GM23338 (cell line): ENCODE measurements around the gene ABCF1.

Experiments used
- CREB1 ChIP-seq: fragments of 250-450 bp; sonication (Bioruptor Pico); IDR thresholded peaks from 2 replicates; pipeline ENCODE4 v1.5.0; 2020; ENCODE audit warnings: low read depth, mild to moderate bottlenecking, moderate library complexity
- EZH2 ChIP-seq: fragments of 200-600 bp; sonication (generic); IDR thresholded peaks from one replicate; pipeline ENCODE4 v1.8.0; 2017; ENCODE audit warnings: antibody characterized with exemption, mild to moderate bottlenecking, low read depth; ENCODE audit not compliant: unreplicated experiment
- EZH2phosphoT487 ChIP-seq: fragments of 200-600 bp; sonication (generic); IDR thresholded peaks from one replicate; pipeline ENCODE4 v1.8.1; 2018; ENCODE audit warnings: antibody characterized with exemption; ENCODE audit not compliant: unreplicated experiment
- POLR2AphosphoS5 ChIP-seq: IDR thresholded peaks from 2 replicates; pipeline ENCODE4 v1.6.1; 2016; ENCODE audit warnings: antibody characterized with exemption, low read depth
- STAT1 ChIP-seq: IDR thresholded peaks from one replicate; pipeline ENCODE4 v1.6.1; 2016; ENCODE audit warnings: antibody characterized with exemption; ENCODE audit not compliant: unreplicated experiment
- TF ChIP-seq, protein P1 (sequence below), 2 experiments: fragments of 200-600 bp in 1 of 2; sonication (generic) in 1 of 2; conservative IDR thresholded peaks; 2 replicates each; pipeline versions ENCODE4 v1.5.1 to v1.6.1; 2016 to 2017; ENCODE audit warnings: antibody characterized with exemption in 2 of 2, low read depth in 2 of 2, mild to moderate bottlenecking in 2 of 2, moderate library complexity in 1 of 2
- TF ChIP-seq, protein P2 (sequence below): IDR thresholded peaks from one replicate; pipeline ENCODE4 v1.6.1; 2018; ENCODE audit warnings: antibody characterized with exemption; ENCODE audit not compliant: unreplicated experiment
- TF ChIP-seq, protein P3 (sequence below): IDR thresholded peaks from 2 replicates; pipeline ENCODE4 v1.6.1; 2016; ENCODE audit warnings: antibody characterized with exemption
- TF ChIP-seq, protein P4 (sequence below): fragments of 250-450 bp; sonication (Bioruptor Pico); IDR thresholded peaks from 2 replicates; pipeline ENCODE4 v1.5.0; 2020; ENCODE audit warnings: mild to moderate bottlenecking, moderate library complexity

DNA sequence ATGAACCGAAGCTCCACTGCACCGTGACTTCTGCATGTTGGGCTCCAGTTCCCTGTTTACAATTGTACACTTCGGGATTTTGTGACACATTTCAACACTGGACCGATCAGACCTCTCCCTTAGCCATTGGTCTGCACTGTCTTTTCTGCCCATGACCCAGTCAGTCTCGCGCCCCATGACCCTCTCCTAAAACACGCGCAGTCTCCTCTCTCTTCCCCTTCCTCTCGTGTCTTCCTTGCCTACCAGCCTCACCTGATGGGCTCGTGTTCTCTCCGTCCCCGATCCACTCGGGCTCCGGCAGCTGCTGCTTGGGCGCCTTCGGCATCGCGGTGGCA is 535 bp upstream of the ABCF1 start:
- TF ChIP-seq POLR2AphosphoS5: no peak
- TF ChIP-seq, protein P1, sequence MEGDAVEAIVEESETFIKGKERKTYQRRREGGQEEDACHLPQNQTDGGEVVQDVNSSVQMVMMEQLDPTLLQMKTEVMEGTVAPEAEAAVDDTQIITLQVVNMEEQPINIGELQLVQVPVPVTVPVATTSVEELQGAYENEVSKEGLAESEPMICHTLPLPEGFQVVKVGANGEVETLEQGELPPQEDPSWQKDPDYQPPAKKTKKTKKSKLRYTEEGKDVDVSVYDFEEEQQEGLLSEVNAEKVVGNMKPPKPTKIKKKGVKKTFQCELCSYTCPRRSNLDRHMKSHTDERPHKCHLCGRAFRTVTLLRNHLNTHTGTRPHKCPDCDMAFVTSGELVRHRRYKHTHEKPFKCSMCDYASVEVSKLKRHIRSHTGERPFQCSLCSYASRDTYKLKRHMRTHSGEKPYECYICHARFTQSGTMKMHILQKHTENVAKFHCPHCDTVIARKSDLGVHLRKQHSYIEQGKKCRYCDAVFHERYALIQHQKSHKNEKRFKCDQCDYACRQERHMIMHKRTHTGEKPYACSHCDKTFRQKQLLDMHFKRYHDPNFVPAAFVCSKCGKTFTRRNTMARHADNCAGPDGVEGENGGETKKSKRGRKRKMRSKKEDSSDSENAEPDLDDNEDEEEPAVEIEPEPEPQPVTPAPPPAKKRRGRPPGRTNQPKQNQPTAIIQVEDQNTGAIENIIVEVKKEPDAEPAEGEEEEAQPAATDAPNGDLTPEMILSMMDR (conservative IDR thresholded peaks at IDR 0.05; ENCODE audit: low read depth in 2 of 2): no peak
- TF ChIP-seq, protein P2, sequence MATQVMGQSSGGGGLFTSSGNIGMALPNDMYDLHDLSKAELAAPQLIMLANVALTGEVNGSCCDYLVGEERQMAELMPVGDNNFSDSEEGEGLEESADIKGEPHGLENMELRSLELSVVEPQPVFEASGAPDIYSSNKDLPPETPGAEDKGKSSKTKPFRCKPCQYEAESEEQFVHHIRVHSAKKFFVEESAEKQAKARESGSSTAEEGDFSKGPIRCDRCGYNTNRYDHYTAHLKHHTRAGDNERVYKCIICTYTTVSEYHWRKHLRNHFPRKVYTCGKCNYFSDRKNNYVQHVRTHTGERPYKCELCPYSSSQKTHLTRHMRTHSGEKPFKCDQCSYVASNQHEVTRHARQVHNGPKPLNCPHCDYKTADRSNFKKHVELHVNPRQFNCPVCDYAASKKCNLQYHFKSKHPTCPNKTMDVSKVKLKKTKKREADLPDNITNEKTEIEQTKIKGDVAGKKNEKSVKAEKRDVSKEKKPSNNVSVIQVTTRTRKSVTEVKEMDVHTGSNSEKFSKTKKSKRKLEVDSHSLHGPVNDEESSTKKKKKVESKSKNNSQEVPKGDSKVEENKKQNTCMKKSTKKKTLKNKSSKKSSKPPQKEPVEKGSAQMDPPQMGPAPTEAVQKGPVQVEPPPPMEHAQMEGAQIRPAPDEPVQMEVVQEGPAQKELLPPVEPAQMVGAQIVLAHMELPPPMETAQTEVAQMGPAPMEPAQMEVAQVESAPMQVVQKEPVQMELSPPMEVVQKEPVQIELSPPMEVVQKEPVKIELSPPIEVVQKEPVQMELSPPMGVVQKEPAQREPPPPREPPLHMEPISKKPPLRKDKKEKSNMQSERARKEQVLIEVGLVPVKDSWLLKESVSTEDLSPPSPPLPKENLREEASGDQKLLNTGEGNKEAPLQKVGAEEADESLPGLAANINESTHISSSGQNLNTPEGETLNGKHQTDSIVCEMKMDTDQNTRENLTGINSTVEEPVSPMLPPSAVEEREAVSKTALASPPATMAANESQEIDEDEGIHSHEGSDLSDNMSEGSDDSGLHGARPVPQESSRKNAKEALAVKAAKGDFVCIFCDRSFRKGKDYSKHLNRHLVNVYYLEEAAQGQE: no peak
- TF ChIP-seq EZH2: no peak
- TF ChIP-seq, protein P3, sequence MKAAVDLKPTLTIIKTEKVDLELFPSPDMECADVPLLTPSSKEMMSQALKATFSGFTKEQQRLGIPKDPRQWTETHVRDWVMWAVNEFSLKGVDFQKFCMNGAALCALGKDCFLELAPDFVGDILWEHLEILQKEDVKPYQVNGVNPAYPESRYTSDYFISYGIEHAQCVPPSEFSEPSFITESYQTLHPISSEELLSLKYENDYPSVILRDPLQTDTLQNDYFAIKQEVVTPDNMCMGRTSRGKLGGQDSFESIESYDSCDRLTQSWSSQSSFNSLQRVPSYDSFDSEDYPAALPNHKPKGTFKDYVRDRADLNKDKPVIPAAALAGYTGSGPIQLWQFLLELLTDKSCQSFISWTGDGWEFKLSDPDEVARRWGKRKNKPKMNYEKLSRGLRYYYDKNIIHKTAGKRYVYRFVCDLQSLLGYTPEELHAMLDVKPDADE: no peak
- TF ChIP-seq, protein P4, sequence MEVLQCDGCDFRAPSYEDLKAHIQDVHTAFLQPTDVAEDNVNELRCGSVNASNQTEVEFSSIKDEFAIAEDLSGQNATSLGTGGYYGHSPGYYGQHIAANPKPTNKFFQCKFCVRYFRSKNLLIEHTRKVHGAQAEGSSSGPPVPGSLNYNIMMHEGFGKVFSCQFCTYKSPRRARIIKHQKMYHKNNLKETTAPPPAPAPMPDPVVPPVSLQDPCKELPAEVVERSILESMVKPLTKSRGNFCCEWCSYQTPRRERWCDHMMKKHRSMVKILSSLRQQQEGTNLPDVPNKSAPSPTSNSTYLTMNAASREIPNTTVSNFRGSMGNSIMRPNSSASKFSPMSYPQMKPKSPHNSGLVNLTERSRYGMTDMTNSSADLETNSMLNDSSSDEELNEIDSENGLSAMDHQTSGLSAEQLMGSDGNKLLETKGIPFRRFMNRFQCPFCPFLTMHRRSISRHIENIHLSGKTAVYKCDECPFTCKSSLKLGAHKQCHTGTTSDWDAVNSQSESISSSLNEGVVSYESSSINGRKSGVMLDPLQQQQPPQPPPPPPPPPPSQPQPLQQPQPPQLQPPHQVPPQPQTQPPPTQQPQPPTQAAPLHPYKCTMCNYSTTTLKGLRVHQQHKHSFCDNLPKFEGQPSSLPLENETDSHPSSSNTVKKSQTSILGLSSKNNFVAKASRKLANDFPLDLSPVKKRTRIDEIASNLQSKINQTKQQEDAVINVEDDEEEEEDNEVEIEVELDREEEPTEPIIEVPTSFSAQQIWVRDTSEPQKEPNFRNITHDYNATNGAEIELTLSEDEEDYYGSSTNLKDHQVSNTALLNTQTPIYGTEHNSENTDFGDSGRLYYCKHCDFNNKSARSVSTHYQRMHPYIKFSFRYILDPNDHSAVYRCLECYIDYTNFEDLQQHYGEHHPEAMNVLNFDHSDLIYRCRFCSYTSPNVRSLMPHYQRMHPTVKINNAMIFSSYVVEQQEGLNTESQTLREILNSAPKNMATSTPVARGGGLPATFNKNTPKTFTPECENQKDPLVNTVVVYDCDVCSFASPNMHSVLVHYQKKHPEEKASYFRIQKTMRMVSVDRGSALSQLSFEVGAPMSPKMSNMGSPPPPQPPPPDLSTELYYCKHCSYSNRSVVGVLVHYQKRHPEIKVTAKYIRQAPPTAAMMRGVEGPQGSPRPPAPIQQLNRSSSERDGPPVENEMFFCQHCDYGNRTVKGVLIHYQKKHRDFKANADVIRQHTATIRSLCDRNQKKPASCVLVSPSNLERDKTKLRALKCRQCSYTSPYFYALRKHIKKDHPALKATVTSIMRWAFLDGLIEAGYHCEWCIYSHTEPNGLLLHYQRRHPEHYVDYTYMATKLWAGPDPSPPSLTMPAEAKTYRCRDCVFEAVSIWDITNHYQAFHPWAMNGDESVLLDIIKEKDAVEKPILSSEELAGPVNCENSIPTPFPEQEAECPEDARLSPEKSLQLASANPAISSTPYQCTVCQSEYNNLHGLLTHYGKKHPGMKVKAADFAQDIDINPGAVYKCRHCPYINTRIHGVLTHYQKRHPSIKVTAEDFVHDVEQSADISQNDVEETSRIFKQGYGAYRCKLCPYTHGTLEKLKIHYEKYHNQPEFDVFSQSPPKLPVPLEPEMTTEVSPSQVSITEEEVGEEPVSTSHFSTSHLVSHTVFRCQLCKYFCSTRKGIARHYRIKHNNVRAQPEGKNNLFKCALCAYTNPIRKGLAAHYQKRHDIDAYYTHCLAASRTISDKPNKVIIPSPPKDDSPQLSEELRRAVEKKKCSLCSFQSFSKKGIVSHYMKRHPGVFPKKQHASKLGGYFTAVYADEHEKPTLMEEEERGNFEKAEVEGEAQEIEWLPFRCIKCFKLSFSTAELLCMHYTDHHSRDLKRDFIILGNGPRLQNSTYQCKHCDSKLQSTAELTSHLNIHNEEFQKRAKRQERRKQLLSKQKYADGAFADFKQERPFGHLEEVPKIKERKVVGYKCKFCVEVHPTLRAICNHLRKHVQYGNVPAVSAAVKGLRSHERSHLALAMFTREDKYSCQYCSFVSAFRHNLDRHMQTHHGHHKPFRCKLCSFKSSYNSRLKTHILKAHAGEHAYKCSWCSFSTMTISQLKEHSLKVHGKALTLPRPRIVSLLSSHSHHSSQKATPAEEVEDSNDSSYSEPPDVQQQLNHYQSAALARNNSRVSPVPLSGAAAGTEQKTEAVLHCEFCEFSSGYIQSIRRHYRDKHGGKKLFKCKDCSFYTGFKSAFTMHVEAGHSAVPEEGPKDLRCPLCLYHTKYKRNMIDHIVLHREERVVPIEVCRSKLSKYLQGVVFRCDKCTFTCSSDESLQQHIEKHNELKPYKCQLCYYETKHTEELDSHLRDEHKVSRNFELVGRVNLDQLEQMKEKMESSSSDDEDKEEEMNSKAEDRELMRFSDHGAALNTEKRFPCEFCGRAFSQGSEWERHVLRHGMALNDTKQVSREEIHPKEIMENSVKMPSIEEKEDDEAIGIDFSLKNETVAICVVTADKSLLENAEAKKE: no peak
- no peak for TF ChIP-seq EZH2phosphoT487
- TF ChIP-seq CREB1 (CRISPR knock-in tag): no peak
- no peak for TF ChIP-seq STAT1
